SKM-1 (cell line): ENCODE measurements around the gene CERKL.

ENCODE experiments used
- DNase-seq: peaks from one replicate; lab custom pipeline; 2025; ENCODE audit not compliant: unreplicated experiment; lab: John Stamatoyannopoulos, UW

Gene CERKL

DNA sequence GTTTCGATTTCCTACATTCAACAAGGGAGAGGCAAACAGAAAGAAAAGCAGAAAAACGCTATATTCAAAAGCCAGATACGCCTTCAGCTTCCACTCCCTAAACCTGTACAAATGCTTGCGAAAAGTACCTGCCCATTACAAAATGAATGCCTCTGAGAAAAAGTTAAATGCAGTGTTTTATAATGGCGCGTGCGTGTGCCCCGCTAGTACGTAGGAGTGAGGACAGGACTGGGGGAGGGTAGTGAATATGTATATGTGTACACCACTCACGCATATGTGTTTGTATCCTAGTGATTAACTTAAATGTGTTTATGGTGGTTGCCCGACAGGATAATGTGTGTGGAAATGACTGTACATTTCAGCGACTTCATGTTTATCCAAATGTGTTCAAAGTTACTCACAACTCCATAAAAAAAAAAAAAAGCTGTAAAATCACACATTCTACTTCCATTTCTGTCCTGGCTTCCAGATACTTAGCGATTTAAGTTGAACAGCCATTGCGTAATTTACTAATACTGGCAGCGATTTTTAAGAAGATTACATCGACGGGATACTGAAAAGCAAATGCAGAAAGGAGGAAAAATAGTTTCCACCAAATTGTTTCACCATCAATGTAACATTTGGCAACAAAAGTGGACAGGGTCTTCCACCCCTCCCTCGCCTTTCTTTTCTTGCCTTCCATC lies 22.1 kb upstream of the CERKL start:
- DNase-seq: no peak

DNA sequence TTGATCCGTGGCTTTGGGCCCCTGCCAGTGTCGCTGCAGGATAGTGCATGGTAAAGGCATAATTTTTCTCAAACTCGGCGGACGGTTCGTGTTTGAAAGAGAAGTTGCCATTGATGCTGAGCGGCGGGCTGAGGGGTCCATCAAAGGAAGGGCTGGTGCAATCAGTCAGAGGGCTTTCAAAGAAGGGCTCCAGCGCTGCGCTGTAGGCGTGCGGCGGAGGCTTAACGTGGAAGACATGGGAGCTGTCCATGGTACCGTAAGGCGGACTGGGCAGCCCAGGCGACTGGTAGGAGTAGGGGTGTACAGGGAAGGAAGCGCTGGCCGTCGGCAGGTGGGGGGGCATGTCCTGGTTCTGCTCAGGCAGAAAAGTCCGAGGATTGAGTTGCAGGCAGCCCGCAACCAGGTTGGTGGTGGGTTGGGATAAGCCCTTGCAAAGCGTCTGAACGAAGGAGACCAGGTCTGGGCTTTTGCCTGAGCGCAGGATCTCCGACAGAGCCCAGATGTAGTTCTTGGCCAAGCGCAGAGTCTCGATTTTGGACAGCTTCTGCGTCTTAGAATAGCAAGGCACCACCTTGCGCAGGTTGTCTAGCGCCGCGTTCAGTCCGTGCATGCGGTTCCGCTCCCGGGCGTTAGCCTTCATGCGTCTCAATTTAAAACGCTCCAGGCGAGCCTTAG lies 21.1 kb upstream of the CERKL start:
- no peak for DNase-seq

DNA sequence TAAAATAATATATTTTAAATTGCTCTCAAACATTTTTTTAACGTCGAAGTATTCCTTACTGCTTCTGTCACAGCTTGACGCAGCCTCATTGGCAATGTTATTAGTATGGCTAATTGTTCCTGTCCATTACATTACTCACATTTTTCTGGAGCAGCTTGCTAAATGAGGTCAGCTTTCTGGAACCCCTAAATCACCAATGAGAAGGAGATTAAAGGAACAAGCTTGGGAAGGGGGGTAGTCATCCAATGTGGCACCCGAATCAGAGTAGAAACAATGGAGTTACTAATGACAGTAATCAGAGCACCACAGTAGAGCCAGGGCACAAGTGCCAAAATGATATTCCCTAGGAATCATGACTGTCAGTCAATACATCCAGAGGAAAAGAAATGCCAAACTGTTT lies 18.3 kb upstream of the CERKL start:
- no peak for DNase-seq

DNA sequence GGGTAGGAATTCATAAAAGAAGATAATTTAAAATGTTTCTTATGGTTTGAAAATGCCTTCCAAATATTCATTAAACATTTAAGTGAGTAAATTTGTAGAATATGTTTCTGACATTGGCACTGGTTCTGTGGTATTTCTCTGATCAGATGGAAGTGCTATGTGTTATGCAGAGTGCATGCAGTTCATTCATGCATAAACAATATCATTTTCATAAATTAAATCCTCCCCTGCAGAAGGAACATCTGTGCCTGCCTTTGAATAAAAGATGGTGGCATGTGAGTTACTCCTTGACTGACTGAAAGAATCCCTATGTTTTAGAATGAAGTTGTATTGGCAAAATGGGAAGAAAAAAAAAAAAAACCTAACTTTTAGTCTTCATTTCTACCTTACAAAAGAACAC lies 17.6 kb upstream of the CERKL start:
- DNase-seq: no peak

DNA sequence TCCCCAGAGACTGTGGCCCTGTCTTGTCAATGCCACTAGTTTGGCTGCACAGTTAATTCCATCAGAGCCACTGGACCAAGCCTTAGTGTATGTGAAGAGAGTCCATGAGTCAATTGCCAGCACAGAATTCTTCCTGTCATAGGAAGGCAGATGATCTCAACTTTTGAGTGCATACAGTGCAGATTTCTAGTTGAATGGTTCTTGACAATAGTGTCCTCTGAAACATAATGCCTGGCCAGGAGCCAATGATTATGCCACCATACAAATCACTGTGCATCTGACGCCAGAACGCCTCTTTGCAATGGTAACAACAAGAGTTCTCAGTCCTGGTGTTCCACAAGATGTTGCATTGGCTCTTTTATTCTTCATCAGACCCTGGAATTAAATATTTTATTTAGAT lies 16.3 kb upstream of the CERKL start:
- no peak for DNase-seq

DNA sequence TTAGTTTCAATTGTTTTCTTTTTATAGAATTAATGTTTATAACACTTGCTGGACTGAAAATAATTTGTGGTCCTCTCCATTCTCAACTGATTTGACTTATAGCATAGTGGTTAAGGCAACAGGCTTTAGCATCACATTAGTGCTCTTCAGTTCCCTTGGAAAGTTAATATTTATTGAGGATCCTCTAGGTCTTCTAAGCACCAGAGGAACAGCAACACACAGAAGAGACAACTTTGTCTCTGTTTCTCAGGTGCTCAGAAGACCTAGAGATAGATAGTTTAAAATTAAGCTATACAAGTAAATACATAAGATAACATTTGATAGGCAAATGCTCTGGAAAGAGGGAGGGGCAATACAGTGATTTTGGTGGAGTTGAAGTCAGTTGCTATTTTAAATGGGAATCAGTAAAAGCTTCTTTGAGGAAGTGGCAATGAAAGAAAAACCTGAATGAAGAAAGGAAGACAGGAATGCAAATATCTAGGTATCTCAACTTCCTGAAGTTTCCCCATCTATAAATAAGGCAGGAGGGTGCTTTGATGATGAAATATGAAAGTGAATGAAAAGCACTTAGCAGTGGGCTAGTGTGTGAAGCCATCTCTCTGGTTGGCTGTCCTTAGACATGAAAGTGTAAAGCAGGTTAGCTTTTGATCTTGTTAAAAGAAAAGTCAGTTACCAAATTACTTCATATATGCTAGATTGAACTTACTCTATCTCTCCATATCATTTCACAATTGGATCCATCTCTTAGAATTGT lies 15.5 kb upstream of the CERKL start:
- no peak for DNase-seq

DNA sequence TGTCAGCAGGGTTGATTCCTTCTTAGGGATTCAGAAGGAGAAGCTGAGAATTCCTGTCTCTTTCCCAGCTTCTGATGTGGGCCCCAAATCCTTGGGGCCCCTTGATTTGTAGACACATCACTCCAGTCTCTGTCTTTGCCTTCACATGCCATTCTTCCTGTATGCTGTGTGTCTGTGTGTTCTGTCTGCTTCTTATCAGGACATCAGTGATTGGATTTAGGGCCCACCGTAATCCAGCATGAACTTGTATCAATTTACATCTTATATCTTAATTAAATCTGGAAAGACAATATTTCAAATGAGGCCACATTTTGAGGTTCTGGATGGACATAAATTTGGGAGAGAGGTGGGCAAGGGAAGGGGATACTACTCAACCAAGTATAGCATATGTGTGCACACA lies 13.7 kb upstream of the CERKL start:
- no peak for DNase-seq

DNA sequence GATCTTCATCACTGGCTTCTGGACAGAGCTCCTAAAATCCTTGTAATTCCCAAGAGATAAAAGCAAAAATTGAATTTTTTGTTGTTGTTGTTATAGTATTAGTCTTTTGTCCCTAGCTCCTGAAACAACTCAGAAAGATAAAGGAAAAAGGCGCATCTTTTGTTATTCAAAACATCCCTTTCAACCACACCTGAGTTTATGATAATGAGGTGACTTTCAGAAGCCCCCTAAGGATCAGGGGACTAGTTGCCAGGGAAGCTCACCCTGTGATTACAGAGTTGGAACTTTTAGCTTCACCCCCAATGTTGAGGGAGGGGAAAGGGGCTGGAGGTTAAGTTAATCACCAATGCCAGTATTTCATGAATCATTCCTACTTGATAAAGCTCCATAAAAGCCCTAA lies 10.3 kb upstream of the CERKL start:
- no peak for DNase-seq

DNA sequence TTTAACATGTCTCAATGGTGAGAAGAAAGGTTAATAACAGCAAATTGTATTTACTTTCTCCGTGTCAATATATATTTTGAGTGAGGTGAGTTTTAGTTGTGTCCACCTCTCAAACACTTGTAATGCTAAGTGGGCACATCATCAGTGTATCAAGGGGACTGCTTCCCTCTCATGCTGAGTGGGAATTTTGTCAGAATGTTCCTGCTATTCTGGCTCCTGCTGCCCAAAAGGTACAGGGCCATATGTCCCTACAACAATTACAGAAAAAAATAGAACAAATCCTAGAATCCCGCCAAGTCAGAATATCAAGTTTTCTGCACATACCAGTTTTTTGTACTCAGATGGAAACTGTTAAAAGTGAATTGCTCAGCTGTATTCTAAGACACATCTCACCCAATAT lies 5.4 kb upstream of the CERKL start:
- no peak for DNase-seq

DNA sequence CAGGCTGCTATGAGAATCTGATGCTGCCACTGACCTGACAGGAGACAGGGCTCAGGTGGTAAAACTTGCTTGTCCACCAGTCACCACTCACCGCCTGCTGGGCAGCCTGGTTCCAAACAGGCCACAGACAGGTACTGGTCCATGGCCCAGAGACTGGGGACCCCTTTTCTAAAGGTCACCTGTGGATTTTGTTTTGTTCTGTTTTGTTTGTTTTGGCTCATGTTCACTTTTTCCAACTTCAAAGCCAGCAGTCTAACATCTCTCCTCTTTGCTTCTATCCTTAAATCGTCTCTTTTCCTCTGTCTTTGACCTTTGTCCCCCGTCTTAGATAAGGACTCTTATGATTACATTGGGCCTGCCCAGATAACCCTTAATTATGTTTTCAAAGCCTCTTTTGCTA lies 3.3 kb upstream of the CERKL start:
- DNase-seq: no peak

DNA sequence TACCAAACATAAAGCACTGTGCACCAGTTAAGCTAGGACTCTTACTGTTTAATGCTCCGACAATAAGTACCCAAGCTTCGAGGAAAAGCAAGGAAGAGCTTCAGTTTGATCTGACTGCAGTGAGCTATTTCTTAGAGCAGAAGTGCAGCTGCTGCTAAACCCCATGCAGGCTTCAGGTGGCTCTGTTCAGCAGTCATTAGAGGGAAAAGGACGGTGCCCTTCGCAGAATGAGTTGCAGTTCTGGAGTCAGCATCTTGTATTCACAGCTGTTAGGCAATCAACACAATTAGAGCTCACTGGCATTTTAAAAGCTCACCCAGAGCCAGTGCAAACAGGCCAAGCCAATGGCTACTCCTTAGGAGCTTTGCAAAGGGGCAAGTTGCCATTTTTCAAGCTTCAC lies 1.5 kb upstream of the CERKL start:
- DNase-seq: no peak

DNA sequence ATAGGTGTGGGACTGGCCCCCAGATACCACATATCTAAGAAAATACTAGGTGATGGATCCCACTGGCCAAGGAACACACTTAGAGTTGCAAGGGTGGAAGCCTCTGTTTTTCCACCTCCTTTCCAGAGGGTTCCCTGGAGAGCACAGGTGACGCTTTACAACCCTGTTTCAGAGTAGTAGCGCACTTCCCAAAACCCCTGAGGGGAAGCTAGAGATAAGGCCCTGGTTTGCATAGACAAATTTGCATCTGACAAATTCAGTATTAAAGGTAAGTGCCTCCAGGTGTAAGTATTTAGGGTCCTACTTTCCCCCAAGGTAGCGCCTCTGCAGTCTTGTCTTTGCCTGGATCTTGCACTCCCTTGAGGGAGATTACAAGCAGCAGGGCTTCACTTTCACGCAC lies 474 bp upstream of the CERKL start:
- DNase-seq: no peak

DNA sequence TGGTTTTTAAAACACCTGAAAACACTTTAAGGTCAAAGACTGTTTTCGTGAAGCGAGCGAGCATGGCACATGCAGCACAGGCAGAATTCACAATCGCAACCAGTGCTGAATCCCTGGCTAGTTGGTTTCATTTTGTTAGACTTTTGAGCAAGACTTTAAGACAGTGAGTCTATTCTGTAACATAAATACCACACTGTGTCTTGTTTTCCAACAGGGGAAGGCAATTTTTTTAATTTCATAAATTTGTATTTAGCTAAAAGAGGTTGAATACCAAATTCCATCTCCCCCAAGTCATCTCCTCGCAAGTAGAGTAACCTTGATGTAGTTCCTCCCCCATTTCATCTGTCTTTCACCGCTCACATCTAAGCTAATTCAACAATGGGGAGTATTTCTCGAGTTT lies 1.4 kb downstream of the CERKL start:
- no peak for DNase-seq

DNA sequence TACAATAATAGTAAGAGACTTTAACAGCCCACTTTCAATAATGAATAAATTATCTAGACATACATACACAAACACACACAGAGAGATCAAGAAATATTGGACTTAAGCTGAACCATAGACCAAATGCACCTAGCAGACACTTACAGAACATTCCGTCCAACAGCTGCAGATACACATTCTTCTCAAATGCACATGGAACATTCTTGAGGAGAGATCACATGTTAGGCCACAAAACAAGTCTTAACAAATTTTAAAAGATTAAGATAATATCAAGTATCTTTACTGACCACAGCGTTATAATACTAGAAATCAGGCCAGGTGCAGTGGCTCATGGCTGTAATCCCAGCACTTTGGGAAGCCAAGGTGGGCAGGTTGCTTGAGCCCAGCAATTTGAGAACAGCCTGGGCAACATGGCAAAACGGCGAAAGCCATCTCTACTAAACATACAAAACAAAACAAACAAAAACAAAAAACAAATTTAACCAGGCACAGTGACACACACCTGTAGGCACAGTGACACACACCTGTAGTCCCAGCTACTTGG lies 7.4 kb downstream of the CERKL start:
- no peak for DNase-seq

DNA sequence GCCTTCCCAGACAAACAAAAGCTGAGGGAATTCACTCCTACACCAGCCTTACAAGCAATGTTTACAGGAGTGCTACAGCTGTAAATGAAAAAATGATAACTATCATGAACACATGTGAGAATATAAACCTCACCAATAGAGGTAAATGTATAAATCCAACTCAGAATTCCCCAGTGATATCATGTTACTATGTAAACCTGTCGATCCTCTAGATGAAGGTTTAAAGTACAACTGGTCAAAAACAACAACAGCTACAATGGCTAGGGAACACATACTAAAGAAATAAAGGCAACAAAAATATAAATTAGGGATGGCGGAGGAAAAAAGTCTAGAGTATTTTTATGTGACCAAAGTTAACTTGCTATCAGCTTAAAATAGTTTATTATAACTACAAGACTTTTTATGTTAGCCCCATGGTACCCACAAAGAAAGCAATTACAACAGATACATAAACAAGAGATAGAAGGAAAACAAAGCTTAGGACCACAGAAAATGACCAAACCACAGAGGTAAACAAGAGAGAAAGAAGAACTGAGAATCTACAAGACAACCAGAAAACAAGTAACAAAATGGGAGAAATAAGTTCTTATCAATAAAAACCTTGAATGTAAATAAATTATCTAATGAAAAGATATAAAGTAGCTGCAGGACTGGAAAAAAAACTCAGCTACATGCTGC lies 8.3 kb downstream of the CERKL start:
- DNase-seq: no peak

DNA sequence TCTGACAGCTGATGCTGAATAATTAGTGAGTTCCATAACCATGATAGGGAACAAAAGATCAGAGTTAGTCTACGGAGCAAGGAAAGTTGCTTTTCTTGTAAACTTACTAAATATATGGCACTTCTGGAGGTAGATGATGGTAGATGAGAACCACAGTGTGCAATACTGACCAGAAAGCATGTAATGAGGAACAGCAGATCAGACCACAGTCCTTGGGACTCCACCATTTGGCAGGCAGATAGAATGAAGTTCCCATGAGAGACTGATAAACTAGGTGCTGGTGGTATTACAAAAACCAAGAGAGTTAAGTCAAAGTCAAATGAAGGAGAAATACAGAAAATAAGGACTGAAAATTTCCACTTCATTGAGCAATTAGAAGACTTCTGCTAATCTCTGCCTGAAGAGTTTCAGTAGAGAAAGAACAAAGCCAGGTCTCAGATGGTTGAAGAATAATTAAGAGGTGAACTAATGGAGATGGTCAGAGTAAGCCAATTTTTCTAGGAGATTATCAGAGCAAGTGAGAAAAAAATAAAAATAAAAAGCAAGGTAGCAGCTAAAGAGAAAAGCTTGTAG lies 10.4 kb downstream of the CERKL start:
- no peak for DNase-seq

DNA sequence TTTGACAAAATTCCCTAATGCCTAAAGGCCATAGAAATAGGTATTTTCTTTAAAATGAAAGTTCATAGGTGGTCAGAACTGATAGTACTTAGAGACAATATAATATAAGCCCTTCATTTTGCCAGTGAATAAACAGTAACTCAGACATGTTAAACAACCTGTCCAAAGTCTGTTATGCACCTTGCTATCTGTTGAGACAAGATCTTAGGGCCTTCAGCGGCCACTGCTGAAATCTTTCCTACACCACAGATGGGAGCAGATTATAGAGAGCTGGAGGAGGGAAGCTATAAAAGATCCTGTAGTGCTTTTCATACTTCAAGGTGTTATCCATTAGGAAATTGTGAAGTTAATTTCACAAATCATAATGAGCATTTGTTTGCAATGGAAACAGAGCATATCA lies 13.8 kb downstream of the CERKL start:
- no peak for DNase-seq

DNA sequence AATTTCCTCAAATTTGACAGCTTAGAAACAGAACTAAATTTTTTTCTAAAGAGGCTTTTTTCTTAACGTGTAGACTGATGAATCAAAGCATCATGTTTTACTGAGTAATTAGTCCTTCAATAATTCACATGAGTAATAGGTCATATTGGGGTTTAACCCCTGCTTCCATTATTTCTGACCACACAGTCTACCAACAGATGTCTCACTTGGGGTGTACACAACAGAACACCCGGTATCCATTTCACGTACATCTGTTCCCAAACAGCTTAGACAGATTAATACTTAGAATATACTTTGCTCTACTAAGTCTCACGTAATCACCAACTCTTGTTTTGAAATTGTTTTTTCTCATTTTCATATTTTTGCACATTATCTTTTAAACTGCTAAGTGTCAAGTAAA lies 14.8 kb downstream of the CERKL start:
- no peak for DNase-seq

DNA sequence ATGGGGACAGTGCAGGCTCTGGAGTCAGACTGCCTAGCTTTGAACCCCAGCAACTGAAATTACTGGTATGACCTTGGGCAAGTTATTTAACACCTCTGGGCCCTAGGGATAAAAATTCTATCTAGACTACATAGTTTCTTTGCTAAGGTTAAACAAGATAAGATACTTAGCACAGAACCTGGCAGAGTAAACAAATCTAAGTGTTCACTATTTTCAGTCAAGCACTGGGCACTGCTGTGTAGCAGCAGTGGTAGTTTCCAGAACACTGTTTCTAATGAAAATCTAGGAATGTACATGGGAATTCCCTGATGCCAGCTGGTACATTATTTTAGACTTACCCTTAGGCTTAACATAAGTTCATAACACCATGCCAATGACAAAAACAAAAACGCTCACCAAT lies 17.2 kb downstream of the CERKL start:
- no peak for DNase-seq

DNA sequence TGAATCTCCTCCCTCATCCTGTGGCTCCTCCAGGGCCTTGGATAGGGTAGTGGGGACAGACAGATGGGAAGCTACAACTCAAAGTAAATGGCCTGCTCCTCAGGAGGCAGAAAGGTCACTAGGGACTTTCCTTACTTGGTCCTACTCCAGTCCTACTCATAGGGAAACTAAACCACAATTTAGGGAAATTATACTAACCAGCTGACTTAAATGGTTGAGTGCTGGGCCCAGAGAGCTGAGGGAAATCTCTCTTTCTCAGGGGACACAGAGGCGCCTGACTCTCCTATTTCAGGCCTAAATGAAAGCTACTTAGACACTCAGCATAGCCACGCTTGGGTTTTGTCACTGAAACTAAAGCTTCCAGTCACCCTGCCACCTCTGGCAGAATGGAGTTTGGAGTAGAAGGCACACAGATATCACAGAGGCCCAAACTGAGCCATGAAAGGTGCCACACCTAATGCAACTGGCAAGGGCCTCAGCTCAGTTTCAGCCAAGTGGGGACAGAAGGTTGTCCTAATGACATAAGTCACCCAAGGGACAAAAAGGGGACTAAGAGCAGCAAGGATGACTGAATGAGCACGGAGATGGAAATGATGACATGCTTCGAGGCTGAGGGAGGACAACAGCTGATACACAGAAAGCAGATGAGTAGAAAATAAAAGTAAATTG lies 24.0 kb downstream of the CERKL start:
- no peak for DNase-seq
